CD4-positive, alpha-beta T cell treated with Interleukin-17A for 4 hours (primary cell): Measurements from ENCODE around the gene SGIP1.

Experiments
- DNase-seq: peaks from one replicate; pipeline ENCODE4 v3.0.0-alpha.2; 2020; ENCODE audit warnings: mixed read lengths

The SGIP1 gene, protein sequence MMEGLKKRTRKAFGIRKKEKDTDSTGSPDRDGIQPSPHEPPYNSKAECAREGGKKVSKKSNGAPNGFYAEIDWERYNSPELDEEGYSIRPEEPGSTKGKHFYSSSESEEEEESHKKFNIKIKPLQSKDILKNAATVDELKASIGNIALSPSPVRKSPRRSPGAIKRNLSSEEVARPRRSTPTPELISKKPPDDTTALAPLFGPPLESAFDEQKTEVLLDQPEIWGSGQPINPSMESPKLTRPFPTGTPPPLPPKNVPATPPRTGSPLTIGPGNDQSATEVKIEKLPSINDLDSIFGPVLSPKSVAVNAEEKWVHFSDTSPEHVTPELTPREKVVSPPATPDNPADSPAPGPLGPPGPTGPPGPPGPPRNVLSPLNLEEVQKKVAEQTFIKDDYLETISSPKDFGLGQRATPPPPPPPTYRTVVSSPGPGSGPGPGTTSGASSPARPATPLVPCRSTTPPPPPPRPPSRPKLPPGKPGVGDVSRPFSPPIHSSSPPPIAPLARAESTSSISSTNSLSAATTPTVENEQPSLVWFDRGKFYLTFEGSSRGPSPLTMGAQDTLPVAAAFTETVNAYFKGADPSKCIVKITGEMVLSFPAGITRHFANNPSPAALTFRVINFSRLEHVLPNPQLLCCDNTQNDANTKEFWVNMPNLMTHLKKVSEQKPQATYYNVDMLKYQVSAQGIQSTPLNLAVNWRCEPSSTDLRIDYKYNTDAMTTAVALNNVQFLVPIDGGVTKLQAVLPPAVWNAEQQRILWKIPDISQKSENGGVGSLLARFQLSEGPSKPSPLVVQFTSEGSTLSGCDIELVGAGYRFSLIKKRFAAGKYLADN

DNA sequence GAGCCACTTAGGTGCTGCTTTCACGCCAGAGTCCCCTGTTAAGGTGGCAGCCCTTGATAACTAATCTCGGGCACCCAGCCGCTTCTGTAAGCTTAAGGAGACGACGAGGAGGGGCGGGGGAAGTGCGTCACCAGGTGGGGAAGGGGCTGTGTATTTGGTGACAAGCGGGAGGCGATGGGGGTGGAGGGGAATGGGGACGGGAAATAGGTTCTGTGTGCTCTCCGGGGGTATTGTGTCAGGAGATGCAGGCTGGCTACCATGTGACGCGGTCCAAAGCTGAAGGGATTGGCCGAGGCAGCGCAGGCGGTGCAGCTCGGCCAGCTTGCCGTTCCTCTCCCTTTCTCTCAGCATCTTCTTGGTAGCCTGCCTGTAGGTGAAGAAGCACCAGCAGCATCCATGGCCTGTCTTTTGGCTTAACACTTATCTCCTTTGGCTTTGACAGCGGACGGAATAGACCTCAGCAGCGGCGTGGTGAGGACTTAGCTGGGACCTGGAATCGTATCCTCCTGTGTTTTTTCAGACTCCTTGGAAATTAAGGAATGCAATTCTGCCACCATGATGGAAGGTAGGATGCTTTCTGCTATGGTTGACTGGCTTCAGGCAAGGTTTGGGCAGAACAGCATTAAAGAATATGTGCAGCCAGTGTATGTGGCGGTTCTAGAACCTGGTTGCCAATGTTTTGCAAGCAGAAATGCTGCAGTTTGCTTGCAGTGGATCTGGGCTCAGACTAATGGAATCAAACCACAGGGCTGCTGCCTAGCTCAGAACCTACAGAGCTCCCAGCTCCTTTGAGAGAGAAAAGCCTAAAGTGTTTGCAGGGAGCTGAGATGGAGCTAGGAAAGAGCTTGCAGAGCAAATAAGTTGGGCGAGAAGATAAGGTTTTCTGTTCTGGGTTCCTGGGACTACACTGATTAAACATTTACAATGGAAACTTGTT, at the start of gene SGIP1:
Gene SGIP1 (plus strand): TSS at position 350 of the 937 bp plus-strand sequence. CDS start 206 bp downstream, at position 556.
- peak; percentile 24 for DNase-seq

DNA sequence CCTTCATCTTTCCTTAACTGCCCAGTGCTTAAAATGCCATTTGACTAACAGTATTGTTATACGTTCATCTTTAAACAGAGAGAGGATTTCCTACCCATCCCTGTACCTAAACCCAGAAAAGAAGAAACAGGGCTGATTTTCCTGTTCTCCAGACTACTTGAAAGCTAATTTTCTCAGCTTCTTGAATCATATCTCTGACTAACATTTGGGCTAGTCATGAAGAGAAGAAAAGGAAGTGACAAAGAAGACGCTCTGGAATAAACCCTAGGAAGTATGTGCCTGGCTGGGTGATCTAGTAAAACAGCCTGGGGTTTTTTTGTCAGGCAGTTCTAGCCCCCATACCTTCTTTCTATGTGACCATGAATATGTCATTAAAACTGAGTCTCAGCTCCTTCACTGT, 44.8 kb upstream of the SGIP1 start:
- no peak for DNase-seq

DNA sequence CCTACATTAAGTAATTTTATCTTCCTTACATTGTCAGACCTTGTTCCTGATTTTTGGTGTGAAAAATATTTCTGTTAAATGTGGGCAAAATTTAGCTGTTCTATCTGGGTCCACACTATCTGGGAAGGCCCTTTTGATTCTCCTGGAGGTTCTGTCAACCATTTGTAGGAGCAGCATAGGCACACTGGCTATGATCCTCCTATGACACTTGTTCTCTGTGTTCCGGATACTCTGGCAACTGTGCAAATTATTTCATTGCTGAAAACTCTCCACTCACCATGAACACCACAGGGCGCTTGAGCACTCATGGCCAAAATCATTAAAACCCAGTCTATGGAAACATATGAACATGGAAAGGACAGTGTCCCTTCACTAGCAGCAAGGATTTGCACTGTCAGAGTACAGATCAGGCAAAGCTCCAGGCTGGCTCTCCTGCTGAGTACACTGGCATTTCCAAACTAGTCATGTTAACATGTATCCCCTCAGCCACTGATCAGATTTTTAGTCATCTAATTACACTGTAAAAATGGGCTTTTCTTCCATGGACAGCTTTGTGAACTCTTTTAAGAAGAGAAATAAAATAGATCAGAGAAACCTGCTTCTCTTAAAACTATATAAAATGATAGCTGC, 43.9 kb upstream of the SGIP1 start:
- no peak for DNase-seq

GRCh38 chr1:66490816-66491215, 43.1 kb upstream of the SGIP1 start:
- no peak for DNase-seq

DNA sequence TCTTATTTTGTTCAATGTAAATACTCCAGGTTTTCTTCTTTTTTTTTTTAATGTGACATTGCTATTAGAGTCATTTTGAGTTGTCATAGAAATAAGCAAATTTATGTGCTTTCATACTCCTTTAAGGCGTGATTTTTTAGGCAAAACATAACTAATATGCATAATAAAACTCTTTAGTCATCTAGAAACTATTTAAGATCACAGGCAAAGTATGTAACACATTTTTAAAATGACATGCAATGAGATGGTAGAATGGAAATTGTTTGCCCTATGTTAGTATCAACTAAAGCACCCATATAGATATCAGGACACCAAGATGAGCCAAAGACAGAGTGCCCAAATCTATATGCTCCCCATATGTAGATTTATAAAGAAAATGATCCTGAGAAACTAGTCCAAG, 41.5 kb upstream of the SGIP1 start:
- DNase-seq = no peak

DNA sequence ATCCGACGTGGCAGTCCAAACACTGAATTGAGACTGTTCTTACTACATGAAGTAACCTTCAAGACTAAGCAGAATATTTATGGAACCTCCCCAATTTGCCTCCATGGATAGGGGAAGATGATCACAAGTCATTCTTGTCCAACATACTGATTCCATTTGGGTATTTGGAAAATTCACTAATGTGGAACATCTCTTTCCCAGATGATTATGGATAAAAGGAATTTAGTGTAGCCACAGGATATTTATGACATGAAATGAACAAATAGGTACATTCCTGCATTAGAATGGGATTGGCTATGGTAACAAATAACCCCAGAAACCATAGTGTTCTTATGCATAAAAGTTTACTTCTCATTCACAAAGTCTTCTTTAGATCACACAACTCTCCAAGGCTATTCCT, 40.2 kb upstream of the SGIP1 start:
- no peak for DNase-seq

DNA sequence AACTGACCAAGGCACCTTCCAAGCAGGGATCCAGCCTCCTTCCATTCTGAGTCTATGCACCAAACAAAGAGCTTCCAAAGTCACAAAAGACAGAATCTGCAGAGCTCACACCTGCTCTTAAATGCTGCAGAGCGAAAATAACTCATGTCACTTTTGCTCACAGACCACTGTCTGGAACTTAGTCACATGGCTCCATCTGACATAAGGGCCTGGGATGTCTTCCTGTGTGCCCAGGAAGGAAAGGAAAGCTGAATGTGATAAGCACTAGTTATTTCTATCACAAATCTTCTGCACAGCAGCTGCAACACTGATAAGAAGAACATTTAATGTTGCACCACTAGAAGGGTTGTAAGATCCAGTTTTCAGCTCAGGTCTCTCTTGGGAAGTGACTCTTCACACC, 39.5 kb upstream of the SGIP1 start:
- no peak for DNase-seq

- DNase-seq = no peak
Measured at GRCh38 chr1:66495495-66495894, 38.5 kb upstream of the SGIP1 start.

GRCh38 chr1:66497910-66498309, 36.0 kb upstream of the SGIP1 start:
- no peak for DNase-seq

- no peak for DNase-seq
Measured at GRCh38 chr1:66500301-66500700, 33.7 kb upstream of the SGIP1 start.

DNA sequence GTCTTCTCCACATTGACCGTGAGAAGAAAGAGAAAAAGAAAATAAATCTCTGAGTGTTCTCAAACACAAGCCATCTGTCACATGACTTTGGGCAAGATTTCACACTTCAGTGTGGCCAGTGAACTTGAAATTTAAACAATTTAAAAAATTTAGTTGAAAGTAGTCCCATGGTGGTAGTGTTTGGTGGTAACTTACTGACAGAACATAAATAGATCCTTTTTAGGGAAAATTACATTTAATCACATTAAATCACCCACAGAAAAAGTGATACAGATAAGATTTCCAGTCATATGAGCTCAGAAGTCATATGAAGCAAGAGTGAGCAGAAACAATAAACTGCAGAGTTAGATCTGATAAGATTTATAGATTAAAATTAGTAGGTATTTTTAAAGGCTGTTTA, 31.9 kb upstream of the SGIP1 start:
- no peak for DNase-seq

- peak; percentile 13 for DNase-seq
Measured at GRCh38 chr1:66503841-66504470, 30.0 kb upstream of the SGIP1 start.

DNA sequence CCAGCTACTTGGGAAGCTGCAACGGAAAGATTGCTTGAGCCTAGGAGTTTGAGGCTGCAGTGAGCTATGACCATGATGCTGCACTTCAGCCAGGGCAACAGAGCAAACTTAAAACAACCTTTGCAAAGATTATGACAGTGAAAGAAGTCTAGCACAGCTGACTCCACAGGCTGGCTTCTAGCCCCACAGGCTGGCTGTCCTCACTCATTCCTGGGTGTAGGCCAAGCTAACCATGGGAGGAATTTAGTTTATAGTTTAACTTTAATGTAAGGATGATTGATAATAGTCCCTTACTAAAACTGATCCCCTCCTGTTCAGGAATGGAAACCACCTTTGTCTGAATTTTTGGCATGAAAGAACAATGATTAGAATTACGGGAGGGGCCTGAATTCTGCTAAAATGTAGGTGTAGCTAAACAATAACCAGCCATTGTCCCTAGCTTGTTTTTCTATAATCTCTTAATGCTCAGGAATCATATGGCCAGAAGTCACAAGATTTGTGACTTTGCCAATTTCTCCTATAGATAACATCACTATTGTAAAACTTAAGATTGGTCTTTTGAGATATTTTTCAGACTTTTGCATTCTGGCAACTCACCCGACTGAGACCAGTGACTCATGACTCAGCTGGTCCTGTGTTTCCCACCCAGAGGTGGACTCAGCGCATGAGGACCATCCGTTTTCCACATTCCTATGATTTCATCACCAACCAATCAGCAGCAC, 28.1 kb upstream of the SGIP1 start:
- DNase-seq = no peak

GRCh38 chr1:66506393-66506687, 27.6 kb upstream of the SGIP1 start:
- DNase-seq = no peak

GRCh38 chr1:66506991-66507390, 27.0 kb upstream of the SGIP1 start:
- no peak for DNase-seq

- no peak for DNase-seq
Measured at GRCh38 chr1:66510407-66510806, 23.5 kb upstream of the SGIP1 start.

GRCh38 chr1:66511118-66511517, 22.8 kb upstream of the SGIP1 start:
- DNase-seq = no peak

DNA sequence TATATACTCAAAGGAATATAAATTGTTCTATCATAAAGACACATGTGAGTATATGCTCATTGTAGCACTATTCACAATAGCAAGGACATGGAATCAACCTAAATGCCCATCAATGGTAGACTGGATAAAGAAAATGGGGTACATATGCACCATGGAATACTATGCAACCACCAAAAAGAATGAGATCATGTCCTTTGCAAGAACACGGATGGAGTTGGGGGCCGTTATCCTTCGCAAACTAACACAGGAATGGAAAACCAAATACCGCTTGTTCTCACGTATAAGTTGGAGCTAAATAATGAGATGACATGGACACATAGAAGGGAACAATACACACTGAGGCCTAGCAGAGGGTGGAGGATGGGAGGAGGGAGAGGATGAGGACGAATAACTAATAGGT, 16.0 kb upstream of the SGIP1 start:
- no peak for DNase-seq

DNA sequence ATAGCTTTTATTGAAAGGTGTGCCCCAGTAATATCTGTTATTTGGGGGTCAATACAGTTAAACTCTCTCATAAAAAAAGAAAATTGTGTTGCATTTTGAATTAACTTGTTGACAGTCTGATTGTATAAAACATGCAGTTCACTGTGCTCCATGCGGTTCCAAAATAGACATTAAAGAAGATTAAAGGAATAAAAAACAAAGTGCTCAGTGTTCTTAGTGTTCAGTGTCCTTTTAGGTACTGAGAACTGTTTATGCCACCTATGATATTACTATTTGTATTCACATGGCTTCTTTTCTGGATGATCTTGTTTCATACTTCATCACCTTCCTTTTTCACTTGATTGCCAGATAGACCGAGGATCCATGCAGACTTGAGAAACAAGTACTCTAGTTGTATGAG, 15.3 kb upstream of the SGIP1 start:
- DNase-seq = no peak

DNA sequence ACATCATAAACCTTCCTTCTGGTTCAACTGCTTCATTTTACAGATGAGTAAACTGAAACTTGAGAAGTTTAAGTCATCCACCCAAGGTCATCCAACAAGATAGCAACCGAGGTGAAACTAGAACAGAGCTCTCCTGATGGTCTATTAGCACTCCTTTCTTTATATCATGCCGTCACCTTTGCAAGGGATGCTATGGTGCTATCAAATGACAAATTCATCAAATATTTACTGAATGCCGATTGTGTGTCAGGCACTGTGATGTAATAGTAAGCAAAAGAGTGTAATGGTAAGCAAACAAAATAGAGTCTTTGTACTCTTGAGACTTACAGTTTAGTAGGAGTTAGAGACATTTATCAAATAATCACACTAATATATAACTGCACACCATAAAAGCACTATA, 14.0 kb upstream of the SGIP1 start:
- no peak for DNase-seq

- DNase-seq = no peak
Measured at GRCh38 chr1:66520655-66521054, 13.3 kb upstream of the SGIP1 start.
